Effector memory CD8-positive, alpha-beta T cell (primary cell): ENCODE results near the gene SLK.

Experiments used
- ATAC-seq: fragments of 150-1000 bp; cut with Tn5 transposase; replicated peaks from 2 replicates; pipeline ENCODE4 v1.10.0; 2021; ENCODE audit warnings: mild to moderate bottlenecking, moderate library complexity
- DNase-seq, 3 experiments: peaks; one replicate each; pipeline ENCODE4 v3.0.0; 2021
- H3K27ac Mint-ChIP-seq, 2 donors: one replicate each; pipeline ENCODE4 v1.8.0; 2022; ENCODE audit warnings: mild to moderate bottlenecking in 2 of 2, mixed read lengths in 2 of 2, moderate library complexity in 2 of 2
- H3K27me3 Mint-ChIP-seq, 2 donors: one replicate each; pipeline ENCODE4 v1.8.0; 2022; ENCODE audit warnings: mixed read lengths in 2 of 2
- H3K36me3 Mint-ChIP-seq: one replicate; pipeline ENCODE4 v1.8.0; 2022; ENCODE audit warnings: mild to moderate bottlenecking, moderate library complexity, mixed read lengths; ENCODE audit not compliant: insufficient read depth
- H3K4me1 Mint-ChIP-seq, 2 donors: one replicate each; pipeline ENCODE4 v1.8.0; 2022; ENCODE audit warnings: low read depth in 2 of 2, mixed read lengths in 2 of 2
- H3K4me3 Mint-ChIP-seq, 2 donors: one replicate each; pipeline ENCODE4 v1.8.0; 2022; ENCODE audit warnings: mild to moderate bottlenecking in 2 of 2, mixed read lengths in 2 of 2, moderate library complexity in 2 of 2
- H3K9me3 Mint-ChIP-seq, 2 donors: one replicate each; pipeline ENCODE4 v1.8.0; 2022; ENCODE audit warnings: mixed read lengths in 2 of 2

Gene SLK

DNA sequence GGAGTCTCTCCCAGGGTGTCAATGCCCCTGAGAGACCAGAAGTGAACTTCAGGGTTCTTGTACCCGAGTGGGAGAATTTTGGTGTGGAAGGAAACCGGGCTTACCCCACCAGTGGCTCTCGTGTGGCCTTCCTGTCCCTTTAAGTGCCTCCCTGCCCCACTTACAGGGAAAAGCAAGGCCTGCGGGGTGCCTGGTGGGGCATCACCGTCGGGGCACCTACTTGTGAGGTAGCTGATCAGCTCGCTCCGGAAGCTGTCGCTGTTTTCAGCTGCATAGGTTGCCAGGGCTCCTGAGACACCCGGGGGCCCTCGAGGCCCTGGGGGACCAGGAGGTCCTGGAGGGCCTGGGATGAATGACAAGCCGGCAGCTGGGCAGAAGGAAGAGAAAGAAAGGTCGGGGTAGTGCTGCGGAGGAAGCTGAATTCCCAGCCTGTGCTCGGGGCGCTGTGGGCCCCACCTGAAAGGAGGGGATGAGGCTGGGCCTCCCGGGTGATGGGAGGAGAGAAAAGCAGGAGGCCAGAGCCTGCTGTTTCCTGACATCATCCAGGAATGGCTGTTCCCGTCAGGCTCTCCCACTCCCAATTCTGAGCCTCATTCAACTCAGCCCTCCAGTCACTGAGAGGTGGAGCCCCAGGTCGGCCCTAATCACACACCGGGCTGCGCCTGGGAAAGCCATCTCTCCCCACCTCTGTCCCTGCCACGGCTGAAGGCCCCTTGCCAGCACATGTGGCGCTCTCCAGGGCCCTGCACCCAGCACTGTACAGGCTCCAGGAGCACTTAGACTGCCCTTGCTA is 67.7 kb downstream of the SLK start:
- H3K36me3 Mint-ChIP-seq, result peaks cover 16% of the 10 kb centered on the region
- no peaks in the 10 kb centered on the region for H3K4me1 Mint-ChIP-seq
- no peaks in the 10 kb centered on the region for H3K27me3 Mint-ChIP-seq
- no peaks in the 10 kb centered on the region for H3K9me3 Mint-ChIP-seq
- H3K27ac Mint-ChIP-seq, result peak overlapping the region in 1 of 2 donors; percentile 64
- H3K4me3 Mint-ChIP-seq, result no peak overlapping the region
- ATAC-seq (no peak), DNase-seq (no peak)

DNA sequence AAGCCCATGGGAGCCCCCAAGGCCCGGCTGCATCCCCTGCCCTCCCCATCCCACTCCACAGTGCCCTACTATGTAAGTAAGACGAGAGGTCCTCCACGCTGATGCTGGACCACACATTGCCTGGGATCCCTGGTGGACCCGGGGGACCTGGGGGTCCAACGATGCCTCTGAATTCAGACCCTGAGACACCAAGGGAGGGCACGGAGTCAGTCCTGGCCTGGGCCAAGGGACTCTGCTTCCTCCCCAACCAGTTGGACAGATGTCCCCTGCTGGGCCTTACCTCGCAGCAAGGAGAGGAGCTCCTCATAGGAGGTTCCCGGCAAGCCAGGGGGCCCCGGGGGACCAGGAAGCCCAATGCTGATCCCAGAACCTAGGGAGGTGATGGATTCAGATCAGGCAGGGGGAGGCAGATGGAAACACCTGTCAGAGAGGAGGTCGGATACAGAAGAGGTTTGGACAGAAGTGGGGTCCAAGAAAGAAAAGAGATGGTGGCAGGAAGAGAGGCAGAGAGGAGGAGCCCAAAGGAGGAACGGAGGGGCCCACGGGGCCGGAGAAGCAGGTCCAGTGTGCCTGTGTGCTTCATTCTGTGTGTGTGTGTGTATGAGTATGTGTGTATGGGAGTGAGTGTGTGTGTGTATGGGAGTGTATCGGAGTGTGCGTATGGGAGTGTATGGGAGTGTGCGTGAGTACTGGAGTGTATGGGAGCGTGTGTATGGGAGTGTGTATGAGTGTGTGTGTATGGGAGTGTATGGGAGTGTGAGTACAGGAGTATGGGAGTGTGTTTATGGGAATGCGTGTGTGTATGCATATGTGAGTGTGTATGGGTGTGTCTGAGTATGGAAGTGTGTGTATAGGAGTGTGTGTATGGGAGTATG is 68.5 kb downstream of the SLK start:
- H3K36me3 Mint-ChIP-seq, result peaks cover 11% of the 10 kb centered on the region
- H3K27me3 Mint-ChIP-seq, result no peaks in the 10 kb centered on the region
- ATAC-seq, result no peak
- no peaks in the 10 kb centered on the region for H3K9me3 Mint-ChIP-seq
- H3K4me1 Mint-ChIP-seq, result no peaks in the 10 kb centered on the region
- no peak overlapping the region for H3K4me3 Mint-ChIP-seq
- DNase-seq, result no peak
- H3K27ac Mint-ChIP-seq, result no peak overlapping the region

- DNase-seq, result no peak
- H3K4me1 Mint-ChIP-seq, result no peaks in the 10 kb centered on the region
- no peak overlapping the region for H3K27ac Mint-ChIP-seq
- ATAC-seq, result no peak
- no peaks in the 10 kb centered on the region for H3K27me3 Mint-ChIP-seq
- no peaks in the 10 kb centered on the region for H3K9me3 Mint-ChIP-seq
- H3K4me3 Mint-ChIP-seq, result no peak overlapping the region
- H3K36me3 Mint-ChIP-seq, result peaks cover 8% of the 10 kb centered on the region
These were observed 69.1 kb downstream of the SLK start for GRCh38 chr10:104036069-104036384.

DNA sequence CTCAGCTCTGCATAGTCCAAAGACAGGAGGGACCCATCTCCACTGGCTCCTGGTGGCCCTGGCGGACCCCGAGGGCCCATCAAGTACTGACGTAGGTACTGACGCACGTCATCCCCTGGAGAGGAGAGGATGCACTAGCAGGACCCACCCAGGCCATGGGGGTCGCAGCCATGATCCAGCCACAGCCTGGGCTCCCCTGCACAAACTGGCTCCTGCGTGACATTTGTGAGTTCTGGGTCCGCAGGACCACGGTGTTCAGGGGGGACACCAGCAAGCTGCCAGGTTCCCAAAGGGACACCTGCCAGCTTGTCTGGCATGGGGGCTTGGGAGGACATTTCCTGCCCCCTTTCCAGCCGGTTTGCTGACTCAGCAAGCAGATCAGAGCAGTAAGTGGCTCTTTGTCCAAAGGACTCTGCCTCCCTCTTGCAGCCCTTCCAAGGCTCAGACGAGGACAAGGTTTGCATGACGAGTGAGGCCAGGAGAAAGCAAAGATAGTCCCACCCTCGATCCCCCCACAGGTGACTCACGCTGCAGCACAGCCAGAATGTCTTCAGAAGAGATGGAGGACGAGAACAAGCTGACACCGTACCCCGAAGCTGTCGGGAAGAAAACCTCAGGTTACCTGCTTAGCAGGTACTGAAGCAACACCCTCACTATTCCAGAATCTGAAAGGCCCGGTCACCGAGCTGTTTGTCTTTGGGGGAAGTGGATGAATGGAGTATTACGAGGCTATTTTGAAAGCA is 69.7 kb downstream of the SLK start:
- DNase-seq, result no peak
- H3K27ac Mint-ChIP-seq, result no peak overlapping the region
- no peak overlapping the region for H3K4me3 Mint-ChIP-seq
- H3K36me3 Mint-ChIP-seq, result peaks cover 6% of the 10 kb centered on the region
- no peaks in the 10 kb centered on the region for H3K9me3 Mint-ChIP-seq
- ATAC-seq, result no peak
- H3K4me1 Mint-ChIP-seq, result no peaks in the 10 kb centered on the region
- no peaks in the 10 kb centered on the region for H3K27me3 Mint-ChIP-seq

GRCh38 chr10:104037261-104037951 is 70.5 kb downstream of the SLK start:
- DNase-seq (no peak), ATAC-seq (no peak)
- Mint-ChIP-seq H3K36me3 (peaks cover 3% of the 10 kb centered on the region), H3K4me1 (no peaks in the 10 kb centered on the region), H3K27ac (no peak overlapping the region), H3K4me3 (no peak overlapping the region), H3K9me3 (no peaks in the 10 kb centered on the region), H3K27me3 (no peaks in the 10 kb centered on the region)

GRCh38 chr10:104038537-104038936 is 71.6 kb downstream of the SLK start:
- ATAC-seq (no peak), DNase-seq (no peak)
- Mint-ChIP-seq H3K27me3 (no peaks in the 10 kb centered on the region), H3K9me3 (no peaks in the 10 kb centered on the region), H3K27ac (no peak overlapping the region), H3K4me3 (no peak overlapping the region), H3K4me1 (peaks cover 0 to 2% of the 10 kb centered on the region in 2 donors), H3K36me3 (peaks cover 3% of the 10 kb centered on the region)

DNA sequence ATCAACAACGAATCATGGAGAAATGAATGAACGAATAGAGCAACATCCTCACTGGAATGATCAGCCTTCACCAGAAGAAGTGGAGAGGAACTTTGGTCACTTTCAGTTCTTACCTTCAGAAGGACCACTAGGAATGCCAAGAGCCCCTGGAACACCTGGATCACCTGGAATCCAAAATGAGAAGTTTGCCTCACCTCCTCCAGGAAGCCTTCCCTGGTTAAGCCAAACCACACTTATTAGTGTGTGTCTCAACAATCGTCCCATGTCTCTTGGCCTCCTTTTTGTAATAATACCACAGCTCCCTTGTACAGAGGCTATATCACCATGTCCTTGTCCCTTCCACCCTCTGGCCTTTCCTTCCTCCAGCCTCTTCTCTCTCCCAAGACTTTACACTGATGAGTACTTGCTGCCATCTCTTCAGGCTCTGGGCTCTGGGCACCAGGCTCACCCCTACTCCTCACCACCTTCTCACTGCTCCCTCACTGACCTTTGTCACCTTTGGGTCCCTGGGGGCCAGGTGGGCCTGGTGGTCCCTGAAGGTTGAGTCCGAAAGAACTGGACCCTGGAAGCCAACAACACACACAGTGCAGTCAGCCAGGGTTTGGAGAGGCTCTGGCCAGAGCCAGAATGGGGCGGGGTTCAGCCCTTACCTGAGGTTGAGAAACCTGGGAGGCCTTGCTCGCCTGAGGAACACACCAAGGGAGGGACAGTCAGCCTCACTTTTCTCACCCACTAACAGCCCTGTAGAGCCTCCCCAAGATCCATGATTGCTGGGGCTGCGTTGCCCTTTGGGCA is 72.2 kb downstream of the SLK start:
- ATAC-seq (no peak), DNase-seq (no peak)
- Mint-ChIP-seq H3K27ac (peak overlapping the region in 1 of 2 donors; percentile 13), H3K9me3 (no peaks in the 10 kb centered on the region), H3K36me3 (peaks cover 3% of the 10 kb centered on the region), H3K4me1 (peaks cover 0 to 2% of the 10 kb centered on the region in 2 donors), H3K27me3 (no peaks in the 10 kb centered on the region), H3K4me3 (no peak overlapping the region)

- H3K27me3 Mint-ChIP-seq, result no peaks in the 10 kb centered on the region
- H3K4me3 Mint-ChIP-seq, result no peak overlapping the region
- no peak overlapping the region for H3K27ac Mint-ChIP-seq
- H3K4me1 Mint-ChIP-seq, result peaks cover 0 to 2% of the 10 kb centered on the region in 2 donors
- peaks cover 3% of the 10 kb centered on the region for H3K36me3 Mint-ChIP-seq
- no peak for ATAC-seq
- no peak for DNase-seq
- H3K9me3 Mint-ChIP-seq, result no peaks in the 10 kb centered on the region
These were observed 73.4 kb downstream of the SLK start for GRCh38 chr10:104040382-104040781.

- DNase-seq (no peak), ATAC-seq (no peak)
- H3K4me3 Mint-ChIP-seq, result no peak overlapping the region
- H3K36me3 Mint-ChIP-seq, result peaks cover 3% of the 10 kb centered on the region
- H3K27ac Mint-ChIP-seq, result no peak overlapping the region
- H3K27me3 Mint-ChIP-seq, result no peaks in the 10 kb centered on the region
- H3K9me3 Mint-ChIP-seq, result no peaks in the 10 kb centered on the region
- peaks cover 0 to 2% of the 10 kb centered on the region in 2 donors for H3K4me1 Mint-ChIP-seq
These were observed 74.2 kb downstream of the SLK start for GRCh38 chr10:104040862-104041789.

DNA sequence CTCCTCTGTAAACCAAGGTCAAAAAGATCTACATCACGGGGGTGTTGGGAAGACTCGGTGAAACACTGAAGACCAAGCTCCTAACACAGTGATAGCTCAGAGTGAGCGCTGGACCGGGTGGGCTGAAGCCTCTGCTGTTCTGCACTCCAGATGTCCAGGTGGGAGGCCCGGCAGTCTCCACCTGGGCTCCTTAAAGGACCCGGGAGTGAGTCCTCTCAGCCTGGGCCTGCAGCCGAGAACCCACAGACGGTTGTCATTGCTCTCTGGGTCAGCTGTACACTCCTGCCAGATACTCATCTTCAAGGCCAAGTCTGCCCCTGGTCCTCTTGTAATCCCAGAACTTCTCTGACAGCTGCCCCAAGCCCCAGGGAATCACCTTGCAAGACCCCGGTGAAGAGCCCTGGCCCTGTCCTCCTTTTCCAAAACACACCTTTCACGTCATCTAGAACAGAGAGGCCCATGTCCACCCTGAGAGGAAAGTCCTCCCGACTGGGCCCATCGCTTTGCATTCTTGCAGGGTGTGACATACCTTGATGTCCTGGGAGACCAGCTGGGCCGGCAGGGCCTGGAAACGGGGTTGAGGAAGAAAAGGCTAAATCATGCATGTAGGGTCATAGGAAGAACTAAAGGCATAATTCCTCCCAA is 75.1 kb downstream of the SLK start:
- H3K4me1 Mint-ChIP-seq, result peaks cover 0 to 2% of the 10 kb centered on the region in 2 donors
- no peak overlapping the region for H3K27ac Mint-ChIP-seq
- DNase-seq, result no peak
- no peaks in the 10 kb centered on the region for H3K9me3 Mint-ChIP-seq
- peaks cover 3% of the 10 kb centered on the region for H3K36me3 Mint-ChIP-seq
- ATAC-seq, result no peak
- no peaks in the 10 kb centered on the region for H3K27me3 Mint-ChIP-seq
- no peak overlapping the region for H3K4me3 Mint-ChIP-seq

DNA sequence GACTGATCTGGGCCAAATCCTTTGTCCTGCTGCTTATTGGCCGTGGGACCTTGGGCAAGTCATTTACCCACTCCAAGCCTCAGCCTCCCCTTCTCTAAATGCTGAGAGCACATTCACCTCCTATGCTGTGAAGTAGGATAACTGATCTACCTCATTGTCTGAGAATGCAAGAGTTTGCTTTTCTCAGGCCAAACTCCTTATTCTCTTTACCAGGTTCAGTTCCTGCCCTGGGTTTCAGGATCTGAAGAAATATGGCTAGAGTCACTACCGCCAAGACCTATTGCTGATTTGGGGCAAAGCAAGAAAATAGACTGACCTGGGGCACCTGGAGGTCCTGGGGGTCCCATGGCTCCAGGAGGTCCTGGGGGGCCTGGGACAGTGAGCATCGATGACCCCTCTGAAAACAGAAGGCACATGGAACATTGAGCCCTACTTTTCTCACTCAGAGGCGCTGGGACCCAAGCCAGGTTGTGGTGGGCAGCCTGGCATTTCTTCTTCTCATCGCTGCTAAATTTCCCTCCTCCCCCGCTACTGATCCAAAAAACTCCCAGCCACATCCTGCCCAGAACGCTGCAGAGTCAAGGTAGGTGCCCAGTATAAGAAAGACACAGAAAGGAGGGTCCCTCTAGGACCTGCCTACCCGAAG is 76.4 kb downstream of the SLK start:
- DNase-seq, result no peak
- Mint-ChIP-seq H3K27me3 (peaks cover 6 to 13% of the 10 kb centered on the region in 2 donors), H3K36me3 (peaks cover 3% of the 10 kb centered on the region), H3K9me3 (no peaks in the 10 kb centered on the region), H3K4me1 (peaks cover 0 to 2% of the 10 kb centered on the region in 2 donors), H3K4me3 (no peak overlapping the region), H3K27ac (no peak overlapping the region)
- ATAC-seq, result no peak
